ENCODE data around the gene FAM131C. TPM values are rescaled to one million over a fixed set of nuclear protein-coding genes. Genes with fewer than 3 reads are reported as not detected.
"Not testable (repeated sequence)": the region's sequence is repeated elsewhere in the genome, so short reads cannot be mapped to it uniquely, and the experiment has no call there.

Gene FAM131C
- total RNA-seq, 1 donor from 2014 or later = not detected

DNA sequence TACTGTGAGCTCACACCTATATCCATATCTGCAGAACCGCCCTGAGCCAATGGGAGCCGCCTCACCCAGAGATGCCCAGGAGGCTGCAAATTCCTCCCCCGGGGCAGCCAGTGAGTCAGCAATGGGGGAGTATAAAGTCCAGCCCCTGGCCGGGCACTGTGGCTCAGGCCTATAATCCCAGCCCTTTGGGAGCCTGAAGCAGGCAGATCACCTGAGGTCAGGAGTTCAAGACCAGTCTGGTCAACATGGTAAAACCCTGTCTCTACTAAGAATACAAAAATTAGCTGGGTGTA, 34.9 kb downstream of the FAM131C start:
- ATAC-seq (ENCODE audit: low read depth) = no peak
- no peak overlapping the region for H3K27ac Mint-ChIP-seq
- H3K4me3 Mint-ChIP-seq = no peak overlapping the region
- ChIA-PET POLR2A (no interaction called here), CTCF (no interaction called here)
- intact Hi-C loops (cut with micrococcal nuclease) = no loop called here
- H3K4me1 Mint-ChIP-seq = no peaks in the 10 kb centered on the region
- DNase-seq = no peak
- TF ChIP-seq CTCF (IDR thresholded peaks at IDR 0.05) = no peak
- peaks cover 14% of the 10 kb centered on the region for H3K27me3 Mint-ChIP-seq
- no peaks in the 10 kb centered on the region for H3K36me3 Mint-ChIP-seq (ENCODE audit: low read depth)
- no peaks in the 10 kb centered on the region for H3K9me3 Mint-ChIP-seq

GRCh38 chr1:16036461-16036860, 37.0 kb downstream of the FAM131C start:
- H3K4me1 Mint-ChIP-seq; intact Hi-C loops (cut with micrococcal nuclease); DNase-seq; H3K27ac Mint-ChIP-seq; ATAC-seq (ENCODE audit: low read depth); H3K36me3 Mint-ChIP-seq (ENCODE audit: low read depth); H3K9me3 Mint-ChIP-seq; POLR2A ChIA-PET; CTCF ChIA-PET; H3K4me3 Mint-ChIP-seq: not testable (repeated sequence)
- H3K27me3 Mint-ChIP-seq = peaks cover 19% of the 10 kb centered on the region

DNA sequence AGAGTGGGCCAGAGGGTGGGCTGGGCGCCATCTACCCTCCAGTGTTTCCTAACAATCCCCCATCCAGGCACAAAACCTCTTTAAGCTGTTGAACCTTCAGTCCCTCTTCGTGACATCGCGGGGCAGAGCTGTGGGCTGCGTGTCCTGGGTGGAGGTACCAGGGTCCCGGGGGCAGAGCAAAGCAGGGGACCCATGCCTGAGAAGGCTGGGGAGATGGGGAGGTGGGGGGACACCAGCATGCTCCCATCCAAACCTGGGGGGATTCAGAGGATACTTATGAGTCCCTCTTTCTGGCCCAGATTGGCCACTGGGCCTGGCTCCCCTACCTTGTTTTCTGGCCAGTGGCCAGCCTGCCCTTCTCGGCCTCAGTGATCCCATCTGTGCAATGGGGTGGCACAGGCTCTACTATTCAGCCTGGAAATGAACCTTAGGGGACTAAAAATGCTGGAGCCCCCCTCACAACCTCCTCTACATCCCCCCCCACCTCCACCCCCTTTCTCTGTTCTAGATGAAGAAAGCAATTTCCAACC, 40.3 kb downstream of the FAM131C start:
- POLR2A ChIA-PET; ATAC-seq (ENCODE audit: low read depth); H3K36me3 Mint-ChIP-seq (ENCODE audit: low read depth); H3K4me3 Mint-ChIP-seq; H3K27ac Mint-ChIP-seq; H3K9me3 Mint-ChIP-seq; H3K4me1 Mint-ChIP-seq; DNase-seq: not testable (repeated sequence)
- intact Hi-C loops (cut with micrococcal nuclease) = loop anchor here (1.0 kb wide), 4 partner anchors 24 to 241 kb away; no protein-coding TSS in a partner anchor
- CTCF ChIA-PET = interaction anchor here (0.8 kb wide), 1 partner anchor 218 kb away, joined by 3 read pairs; no protein-coding TSS in a partner anchor
- H3K27me3 Mint-ChIP-seq = peaks cover 27% of the 10 kb centered on the region

DNA sequence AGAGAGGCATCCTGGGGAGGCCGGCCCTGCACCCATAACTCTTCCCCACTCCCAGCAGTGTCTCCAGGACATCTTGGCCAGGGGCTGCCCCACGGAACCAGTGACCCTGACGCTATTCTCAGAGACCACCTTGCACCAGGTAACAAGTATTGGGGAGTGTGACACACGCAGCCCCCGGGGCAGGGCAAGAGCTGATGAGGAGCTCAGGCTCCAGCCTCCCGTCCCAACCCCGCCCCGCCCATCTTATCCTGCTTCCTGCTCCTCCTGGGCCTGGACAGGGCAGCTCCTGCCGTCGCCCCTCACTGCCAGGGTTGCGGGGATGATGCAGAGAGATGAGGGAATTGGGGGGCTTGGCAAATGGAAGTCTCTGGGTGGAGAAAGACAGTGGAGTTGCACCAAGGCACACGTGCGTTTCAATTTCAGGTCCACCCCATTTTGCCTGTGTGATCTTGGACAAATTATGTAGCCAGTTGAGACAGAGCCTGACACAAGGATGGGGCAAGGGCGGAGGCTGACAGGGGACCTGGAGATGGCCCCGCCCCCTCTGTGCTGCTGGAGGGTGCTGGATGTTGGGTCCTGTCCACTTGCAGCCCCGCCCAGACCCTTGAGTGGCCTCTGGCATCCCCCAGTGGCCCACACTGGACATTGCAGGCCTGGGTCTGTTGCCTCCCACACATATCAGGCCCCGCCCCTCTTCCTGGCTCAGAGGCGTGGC, 40.9 kb downstream of the FAM131C start:
- Mint-ChIP-seq H3K27ac (no peak overlapping the region), H3K4me3 (no peak overlapping the region), H3K4me1 (peaks cover 2% of the 10 kb centered on the region), H3K36me3 (ENCODE audit: low read depth) (no peaks in the 10 kb centered on the region), H3K9me3 (no peaks in the 10 kb centered on the region), H3K27me3 (peaks cover 28% of the 10 kb centered on the region)
- DNase-seq = peak; percentile 50
- POLR2A ChIA-PET = no interaction called here
- TF ChIP-seq CTCF (IDR thresholded peaks at IDR 0.05) = no peak
- intact Hi-C loops (cut with micrococcal nuclease) = loop anchor here (1.0 kb wide), 4 partner anchors 23 to 240 kb away; no protein-coding TSS in a partner anchor
- CTCF ChIA-PET = interaction anchor here (0.8 kb wide), 1 partner anchor 217 kb away, joined by 3 read pairs; no protein-coding TSS in a partner anchor
- ATAC-seq (ENCODE audit: low read depth) = peak; percentile 100

GRCh38 chr1:16031551-16031950, 41.9 kb downstream of the FAM131C start:
- ATAC-seq (ENCODE audit: low read depth) (no peak), DNase-seq (no peak)
- no peak overlapping the region for H3K4me3 Mint-ChIP-seq
- no peaks in the 10 kb centered on the region for H3K36me3 Mint-ChIP-seq (ENCODE audit: low read depth)
- H3K9me3 Mint-ChIP-seq = no peaks in the 10 kb centered on the region
- POLR2A ChIA-PET = interaction anchor here (0.9 kb wide), 1 partner anchor 55 kb away, joined by 3 read pairs; no protein-coding TSS in a partner anchor
- TF ChIP-seq CTCF (IDR thresholded peaks at IDR 0.05) = no peak
- peaks cover 6% of the 10 kb centered on the region for H3K4me1 Mint-ChIP-seq
- peaks cover 23% of the 10 kb centered on the region for H3K27me3 Mint-ChIP-seq
- no peak overlapping the region for H3K27ac Mint-ChIP-seq
- CTCF ChIA-PET = interaction anchor here (0.9 kb wide), 1 partner anchor 214 kb away, joined by 3 read pairs; no protein-coding TSS in a partner anchor
- intact Hi-C loops (cut with micrococcal nuclease) = no loop called here

- Mint-ChIP-seq H3K36me3 (ENCODE audit: low read depth) (no peaks in the 10 kb centered on the region), H3K9me3 (no peaks in the 10 kb centered on the region), H3K4me1 (peaks cover 6% of the 10 kb centered on the region), H3K27ac (no peak overlapping the region), H3K27me3 (peaks cover 25% of the 10 kb centered on the region), H3K4me3 (no peak overlapping the region)
- no peak for DNase-seq
- CTCF ChIA-PET = no interaction called here
- POLR2A ChIA-PET = no interaction called here
- TF ChIP-seq CTCF (IDR thresholded peaks at IDR 0.05) = no peak
- intact Hi-C loops (cut with micrococcal nuclease) = no loop called here
- ATAC-seq (ENCODE audit: low read depth) = no peak
Observed at GRCh38 chr1:16029288-16029687, 44.2 kb downstream of the FAM131C start.

DNA sequence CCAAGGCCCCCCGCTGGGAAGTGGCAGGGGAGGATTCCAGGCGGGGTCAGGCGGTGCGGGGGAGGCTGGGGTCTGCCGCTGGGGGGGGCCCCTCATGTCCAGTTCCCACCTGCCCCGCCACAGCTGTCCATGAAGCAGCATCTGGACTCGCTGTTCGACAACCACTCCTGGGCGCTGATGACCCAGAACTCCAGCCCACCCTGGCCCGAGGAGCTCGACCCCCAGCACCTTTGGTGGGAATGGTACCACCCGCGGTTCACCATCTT, 44.5 kb downstream of the FAM131C start:
- DNase-seq; CTCF ChIA-PET; POLR2A ChIA-PET; H3K36me3 Mint-ChIP-seq (ENCODE audit: low read depth); H3K27ac Mint-ChIP-seq; H3K4me3 Mint-ChIP-seq; H3K4me1 Mint-ChIP-seq; intact Hi-C loops (cut with micrococcal nuclease); H3K9me3 Mint-ChIP-seq; ATAC-seq (ENCODE audit: low read depth): not testable (repeated sequence)
- H3K27me3 Mint-ChIP-seq = peaks cover 25% of the 10 kb centered on the region
